GM19397 (cell line): ENCODE measurements around the gene APLP2.
"Not testable (repeated sequence)": the region's sequence is repeated elsewhere in the genome, so short reads cannot be mapped to it uniquely, and the experiment has no call there.

ENCODE experiments used
- ATAC-seq: cut with Tn5 transposase; IDR thresholded peaks from one replicate; pipeline ENCODE4 v1.9.1; 2021; ENCODE audit warnings: mild to moderate bottlenecking, moderate library complexity; ENCODE audit not compliant: unreplicated experiment

The APLP2 gene

GRCh38 chr11:130189492-130190210 lies 120.0 kb downstream of the APLP2 start:
- ATAC-seq, result no peak

- ATAC-seq, result no peak
Observed at GRCh38 chr11:130190371-130190881, 120.7 kb downstream of the APLP2 start.

- no peak for ATAC-seq
Observed at GRCh38 chr11:130191896-130192295, 122.2 kb downstream of the APLP2 start.

DNA sequence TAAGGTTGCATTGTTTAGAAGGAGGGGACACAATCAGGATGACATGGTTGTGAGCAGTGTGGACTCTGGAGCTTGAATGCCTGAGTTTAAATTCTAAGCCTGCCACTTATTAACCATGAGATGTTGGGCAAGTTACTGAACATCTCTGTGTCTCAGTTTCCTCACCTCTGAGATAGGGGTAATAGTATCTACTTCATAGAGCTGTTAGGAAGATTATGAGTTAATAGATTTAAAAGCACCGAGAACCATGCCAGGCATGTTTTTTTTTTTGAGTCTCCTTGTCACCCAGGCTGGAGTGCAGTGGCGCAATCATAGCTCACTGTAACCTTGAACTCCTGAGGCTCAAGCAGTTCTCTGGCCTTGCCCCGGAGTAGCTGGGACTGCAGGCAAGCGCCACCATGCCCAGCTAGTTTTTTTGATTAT lies 123.2 kb downstream of the APLP2 start:
- ATAC-seq, result no peak

GRCh38 chr11:130193551-130193950 lies 123.9 kb downstream of the APLP2 start:
- not testable (repeated sequence) for ATAC-seq
